HG03103 (cell line): ENCODE measurements around the gene PRAMEF14.
"Not testable (repeated sequence)": the region's sequence is repeated elsewhere in the genome, so short reads cannot be mapped to it uniquely, and the experiment has no call there.

ENCODE experiments used
- ATAC-seq: cut with Tn5 transposase; IDR thresholded peaks from one replicate; pipeline ENCODE4 v1.9.1; 2021; ENCODE audit warnings: low read depth; ENCODE audit not compliant: unreplicated experiment

Gene PRAMEF14

GRCh38 chr1:13347034-13347433 is at the start of gene PRAMEF14:
Gene PRAMEF14 (minus strand): TSS chr1:13347134. CDS start chr1:13345314, 1,820 bp downstream.
- ATAC-seq = not testable (repeated sequence)

GRCh38 chr1:13395311-13395710 is 48.4 kb upstream of the PRAMEF14 start:
- ATAC-seq = not testable (repeated sequence)

GRCh38 chr1:13394761-13395160 is 47.8 kb upstream of the PRAMEF14 start:
- not testable (repeated sequence) for ATAC-seq

- not testable (repeated sequence) for ATAC-seq
Measured at GRCh38 chr1:13393004-13393403, 46.1 kb upstream of the PRAMEF14 start.

GRCh38 chr1:13389332-13389731 is 42.4 kb upstream of the PRAMEF14 start, which contains the start of gene PRAMEF17:
Gene PRAMEF17 (plus strand): TSS chr1:13389632. CDS start chr1:13389658, 26 bp downstream.
- ATAC-seq = not testable (repeated sequence)

- not testable (repeated sequence) for ATAC-seq
Measured at GRCh38 chr1:13380380-13380779, 33.4 kb upstream of the PRAMEF14 start.

- not testable (repeated sequence) for ATAC-seq
Measured at GRCh38 chr1:13378983-13379382, 32.0 kb upstream of the PRAMEF14 start.

GRCh38 chr1:13368544-13368943 is 21.6 kb upstream of the PRAMEF14 start:
- not testable (repeated sequence) for ATAC-seq

- ATAC-seq = not testable (repeated sequence)
Measured at GRCh38 chr1:13366536-13366935, 19.6 kb upstream of the PRAMEF14 start.

GRCh38 chr1:13364928-13365327 is 18.0 kb upstream of the PRAMEF14 start:
- not testable (repeated sequence) for ATAC-seq

- ATAC-seq = not testable (repeated sequence)
Measured at GRCh38 chr1:13362364-13362763, 15.4 kb upstream of the PRAMEF14 start.

GRCh38 chr1:13356774-13357173 is 9.8 kb upstream of the PRAMEF14 start:
- not testable (repeated sequence) for ATAC-seq

- ATAC-seq = not testable (repeated sequence)
Measured at GRCh38 chr1:13354475-13354874, 7.5 kb upstream of the PRAMEF14 start.

- not testable (repeated sequence) for ATAC-seq
Measured at GRCh38 chr1:13353476-13353875, 6.5 kb upstream of the PRAMEF14 start.

- not testable (repeated sequence) for ATAC-seq
Measured at GRCh38 chr1:13342496-13342895, 4.4 kb downstream of the PRAMEF14 start.

GRCh38 chr1:13315281-13315680 is 31.7 kb downstream of the PRAMEF14 start, which contains the start of gene PRAMEF15:
Gene PRAMEF15 (plus strand): TSS chr1:13315581. CDS start chr1:13318408, 2,827 bp downstream.
- not testable (repeated sequence) for ATAC-seq

- ATAC-seq = not testable (repeated sequence)
Measured at GRCh38 chr1:13303239-13303638, 43.7 kb downstream of the PRAMEF14 start, which contains the start of gene PRAMEF33. Gene PRAMEF33 (plus strand): TSS chr1:13303539. CDS start chr1:13305955, 2,416 bp downstream.

- not testable (repeated sequence) for ATAC-seq
Measured at GRCh38 chr1:13302197-13302596, 44.7 kb downstream of the PRAMEF14 start.

GRCh38 chr1:13298699-13299098 is 48.2 kb downstream of the PRAMEF14 start:
- ATAC-seq = not testable (repeated sequence)

- not testable (repeated sequence) for ATAC-seq
Measured at GRCh38 chr1:13297216-13297931, 49.6 kb downstream of the PRAMEF14 start.
